ENCODE data around the gene ZNF593OS.

ZNF593OS gene

DNA sequence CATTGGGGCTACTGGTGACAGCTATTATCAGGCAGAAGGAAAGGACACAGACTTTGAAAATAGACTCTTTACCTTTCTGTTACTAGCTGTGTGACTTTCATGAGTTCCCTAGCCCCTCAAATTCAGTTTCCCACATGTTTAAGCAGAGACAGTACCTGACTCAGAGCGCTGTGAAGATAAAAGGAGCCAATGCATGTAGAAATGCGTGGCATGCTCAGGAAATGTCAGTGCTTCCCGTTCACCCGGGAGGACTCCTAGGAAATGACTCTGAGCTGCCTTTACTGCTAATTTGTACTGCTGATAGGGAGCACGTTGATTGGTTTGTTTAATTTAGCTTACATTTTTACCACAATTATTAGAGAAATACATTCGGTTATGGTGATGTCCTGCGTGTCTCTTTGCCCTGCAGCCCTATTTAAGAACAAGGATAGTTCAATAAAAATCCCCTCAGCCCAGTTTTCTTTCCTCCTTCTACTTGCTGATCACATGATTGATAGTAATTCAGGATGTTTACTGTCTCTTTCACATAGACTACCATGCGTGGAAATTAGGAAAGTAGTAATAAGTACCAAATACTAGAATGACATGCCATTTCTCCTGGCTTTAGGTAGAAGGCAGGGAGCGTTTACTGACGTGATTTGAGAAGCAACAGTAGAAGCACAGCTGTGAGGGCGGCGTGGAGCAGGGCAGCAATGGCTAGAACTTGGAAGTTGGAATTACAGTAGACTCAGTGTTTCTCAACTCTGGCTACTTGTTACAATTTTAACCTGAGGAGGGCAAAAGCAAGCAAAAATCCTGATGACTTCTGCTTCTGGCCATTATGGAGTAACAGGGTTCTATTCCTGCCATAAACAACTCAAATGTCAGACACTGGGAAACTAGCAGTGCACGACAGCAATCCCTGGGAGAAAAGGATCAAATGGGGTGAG lies 44.1 kb downstream of the ZNF593OS start:
- peaks cover 60% of the 10 kb centered on the region for H3K4me1 Mint-ChIP-seq (ENCODE audit: low read depth)
- H3K27me3 Mint-ChIP-seq: no peaks in the 10 kb centered on the region
- peaks cover 13% of the 10 kb centered on the region for H3K36me3 Mint-ChIP-seq (ENCODE audit: low read depth)

DNA sequence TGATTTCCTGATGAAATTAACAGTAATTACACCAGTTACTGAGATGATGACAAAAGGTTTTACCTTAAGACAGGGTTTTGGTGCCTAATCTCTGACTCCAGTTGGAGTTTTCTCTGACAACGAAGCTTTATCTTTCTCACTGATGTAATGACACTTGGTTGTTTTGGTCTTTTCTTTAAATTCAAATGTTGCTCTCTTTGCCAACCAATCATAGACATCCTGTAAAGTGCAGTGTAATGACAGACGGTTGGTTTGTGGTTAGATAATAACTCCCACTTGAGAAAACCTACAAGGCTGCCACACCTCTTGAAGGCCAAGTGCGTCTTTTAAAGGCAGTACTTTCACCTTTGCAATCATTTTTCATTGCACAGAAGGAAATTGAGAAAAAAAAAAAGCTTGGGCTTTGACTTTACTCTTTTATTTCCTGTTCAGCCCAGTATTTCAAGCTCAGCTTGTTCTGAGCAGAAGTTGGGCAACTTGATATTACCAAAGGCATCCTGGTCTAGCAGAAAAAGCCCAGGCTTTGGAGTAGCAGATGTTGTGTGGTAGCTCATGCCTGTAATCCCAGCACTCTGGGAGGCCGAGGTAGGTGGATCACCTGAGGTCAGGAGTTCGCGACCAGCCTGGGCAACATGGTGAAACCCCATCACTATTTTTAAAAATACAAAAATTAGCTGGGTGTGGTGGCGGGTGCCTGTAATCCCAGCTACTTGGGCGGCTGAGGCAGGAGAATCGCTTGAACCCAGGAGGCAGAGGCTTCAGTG lies 45.1 kb downstream of the ZNF593OS start:
- Mint-ChIP-seq H3K9me3 (no peaks in the 10 kb centered on the region), H3K27ac (peak overlapping the region; percentile 57), H3K36me3 (ENCODE audit: low read depth) (peaks cover 23% of the 10 kb centered on the region), H3K27me3 (no peaks in the 10 kb centered on the region), H3K4me3 (peak overlapping the region; percentile 67), H3K4me1 (ENCODE audit: low read depth) (peaks cover 64% of the 10 kb centered on the region)

More for the DNA sequence above, 44.1 kb downstream of the ZNF593OS start:
- H3K9me3 Mint-ChIP-seq: no peaks in the 10 kb centered on the region
- peak overlapping the region; percentile 17 for H3K4me3 Mint-ChIP-seq
- H3K27ac Mint-ChIP-seq: peak overlapping the region; percentile 56

DNA sequence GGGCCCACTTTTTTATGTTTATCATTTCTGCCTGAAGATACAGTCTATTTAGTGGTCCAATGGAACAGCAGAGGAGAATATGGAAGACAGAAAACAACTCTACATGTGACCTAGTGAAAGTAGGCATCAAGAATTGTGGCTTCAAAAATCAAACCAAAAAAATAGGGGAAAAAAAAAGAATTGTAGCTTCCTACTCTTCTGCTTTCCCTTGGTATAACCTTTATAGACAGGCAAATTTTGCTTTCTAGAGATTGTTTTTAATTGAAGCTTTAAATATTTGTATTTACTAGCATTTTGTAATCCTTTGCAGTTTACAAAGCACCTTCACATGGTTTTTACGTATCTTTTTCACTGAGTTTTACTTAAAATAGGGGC lies 45.7 kb downstream of the ZNF593OS start:
- Mint-ChIP-seq H3K4me3 (peak overlapping the region; percentile 67), H3K4me1 (ENCODE audit: low read depth) (peaks cover 64% of the 10 kb centered on the region), H3K36me3 (ENCODE audit: low read depth) (peaks cover 23% of the 10 kb centered on the region), H3K27ac (peak overlapping the region; percentile 57), H3K9me3 (no peaks in the 10 kb centered on the region), H3K27me3 (no peaks in the 10 kb centered on the region)

DNA sequence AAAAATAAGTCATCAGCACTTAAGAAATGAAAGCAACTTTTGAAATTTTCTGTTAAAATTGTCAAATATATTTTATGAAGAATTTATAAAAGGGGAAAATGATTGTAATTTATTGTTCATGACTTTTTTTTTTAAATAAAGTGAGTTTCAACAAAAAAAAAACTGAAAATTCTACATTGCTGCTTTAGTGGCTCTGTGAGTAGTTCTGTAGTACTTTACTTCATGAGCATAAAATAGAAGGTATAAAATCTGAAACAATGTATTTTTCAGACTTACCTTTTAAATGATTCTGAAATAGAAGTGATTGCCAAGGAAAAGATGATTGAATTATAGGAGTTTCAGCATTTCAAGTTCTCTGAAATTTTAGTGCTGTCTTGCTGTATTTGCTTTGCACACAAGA lies 46.2 kb downstream of the ZNF593OS start:
- Mint-ChIP-seq H3K4me3 (no peak overlapping the region), H3K36me3 (ENCODE audit: low read depth) (peaks cover 24% of the 10 kb centered on the region), H3K4me1 (ENCODE audit: low read depth) (peaks cover 65% of the 10 kb centered on the region), H3K9me3 (no peaks in the 10 kb centered on the region), H3K27me3 (no peaks in the 10 kb centered on the region), H3K27ac (peak overlapping the region; percentile 57)

DNA sequence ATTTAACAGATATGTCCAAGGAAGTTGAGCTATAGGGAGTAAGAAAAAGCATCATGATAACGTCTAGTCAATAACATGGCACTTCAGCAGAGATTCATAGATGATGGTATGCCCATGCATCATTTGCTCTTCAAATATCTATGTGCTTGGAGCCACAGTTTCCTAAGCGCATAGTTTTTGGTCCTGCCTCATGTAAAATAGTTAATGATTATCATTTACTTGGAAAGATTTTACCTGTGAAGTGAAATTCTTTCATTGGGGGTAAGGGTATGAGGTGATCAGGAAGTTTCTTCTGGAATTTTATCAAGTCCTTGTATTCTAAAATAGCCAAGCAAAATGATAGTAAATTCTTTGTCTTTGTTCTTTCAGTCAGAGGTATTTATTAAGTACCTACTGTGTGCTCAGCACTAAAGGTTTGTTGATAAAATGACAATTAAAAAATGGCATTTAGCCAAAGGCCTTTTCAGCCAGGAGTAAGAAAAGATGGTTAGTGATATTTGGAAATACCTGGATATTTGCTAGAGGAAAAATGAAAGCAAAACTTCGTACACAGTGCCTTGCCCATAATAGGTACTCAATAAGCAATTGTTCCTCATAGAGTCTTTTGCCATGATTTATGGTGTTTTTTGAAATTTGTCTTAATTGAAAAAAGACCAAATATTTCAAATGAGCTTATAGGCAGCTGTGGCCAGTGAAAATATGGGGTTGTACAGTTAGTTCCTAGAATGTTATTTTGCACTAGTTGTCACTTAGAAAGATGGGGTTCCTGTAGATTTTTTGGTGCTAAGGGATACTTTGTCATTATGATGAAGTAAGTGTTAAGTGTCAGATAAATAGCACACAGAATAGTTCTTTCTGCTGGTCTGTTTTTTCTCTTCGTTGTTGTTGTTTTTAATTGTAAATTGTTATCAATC lies 47.0 kb downstream of the ZNF593OS start:
- Mint-ChIP-seq H3K27ac (no peak overlapping the region), H3K9me3 (no peaks in the 10 kb centered on the region), H3K36me3 (ENCODE audit: low read depth) (peaks cover 31% of the 10 kb centered on the region), H3K4me3 (no peak overlapping the region), H3K4me1 (ENCODE audit: low read depth) (peaks cover 72% of the 10 kb centered on the region), H3K27me3 (no peaks in the 10 kb centered on the region)

DNA sequence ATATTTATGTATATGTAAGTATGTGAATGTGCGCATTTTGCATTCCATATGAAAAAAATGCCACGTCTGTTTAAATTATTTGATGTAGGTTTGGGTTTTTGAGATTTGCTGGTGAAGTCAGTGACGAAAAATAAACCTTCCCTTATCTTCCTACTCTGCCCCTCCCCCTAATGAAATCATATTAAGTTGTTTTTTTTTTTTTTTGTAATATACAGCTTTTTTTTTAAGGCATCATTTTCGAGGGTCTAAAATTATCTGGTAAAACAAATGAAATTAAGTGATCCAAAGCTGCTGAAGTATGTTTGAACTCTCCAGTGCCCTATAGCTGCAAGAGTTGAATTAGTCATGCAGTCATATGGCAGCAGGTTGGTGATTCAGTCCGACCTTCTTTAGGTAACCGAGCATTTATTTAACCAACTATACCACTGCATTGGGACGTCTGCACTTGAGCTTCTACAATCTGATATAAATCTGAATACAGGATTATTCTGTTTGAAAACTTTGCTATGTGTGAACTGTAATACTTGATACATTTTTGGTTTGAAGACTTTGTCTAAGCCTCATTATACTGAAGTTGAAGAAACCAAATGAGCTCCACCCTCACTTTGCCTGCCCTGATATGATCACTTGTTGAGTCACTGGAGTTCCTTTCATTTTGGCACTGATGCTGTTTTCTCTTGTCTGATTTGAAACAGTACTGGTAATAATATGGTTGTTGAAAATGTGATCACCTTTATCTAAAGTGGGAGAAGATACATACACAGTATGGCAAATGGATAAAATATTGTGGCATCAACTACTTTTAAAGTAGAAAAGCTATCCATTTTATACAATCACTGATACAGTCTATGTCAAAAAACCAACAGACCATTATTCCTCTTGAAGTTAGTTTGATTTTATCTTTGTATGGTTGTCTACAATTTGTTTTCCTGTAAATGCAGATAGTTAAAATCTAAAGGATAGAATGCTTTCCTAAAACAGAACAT lies 48.4 kb downstream of the ZNF593OS start:
- Mint-ChIP-seq H3K4me3 (peak overlapping the region; percentile 3), H3K9me3 (no peaks in the 10 kb centered on the region), H3K27me3 (no peaks in the 10 kb centered on the region), H3K36me3 (ENCODE audit: low read depth) (peaks cover 42% of the 10 kb centered on the region), H3K27ac (peak overlapping the region; percentile 13), H3K4me1 (ENCODE audit: low read depth) (peaks cover 80% of the 10 kb centered on the region)

DNA sequence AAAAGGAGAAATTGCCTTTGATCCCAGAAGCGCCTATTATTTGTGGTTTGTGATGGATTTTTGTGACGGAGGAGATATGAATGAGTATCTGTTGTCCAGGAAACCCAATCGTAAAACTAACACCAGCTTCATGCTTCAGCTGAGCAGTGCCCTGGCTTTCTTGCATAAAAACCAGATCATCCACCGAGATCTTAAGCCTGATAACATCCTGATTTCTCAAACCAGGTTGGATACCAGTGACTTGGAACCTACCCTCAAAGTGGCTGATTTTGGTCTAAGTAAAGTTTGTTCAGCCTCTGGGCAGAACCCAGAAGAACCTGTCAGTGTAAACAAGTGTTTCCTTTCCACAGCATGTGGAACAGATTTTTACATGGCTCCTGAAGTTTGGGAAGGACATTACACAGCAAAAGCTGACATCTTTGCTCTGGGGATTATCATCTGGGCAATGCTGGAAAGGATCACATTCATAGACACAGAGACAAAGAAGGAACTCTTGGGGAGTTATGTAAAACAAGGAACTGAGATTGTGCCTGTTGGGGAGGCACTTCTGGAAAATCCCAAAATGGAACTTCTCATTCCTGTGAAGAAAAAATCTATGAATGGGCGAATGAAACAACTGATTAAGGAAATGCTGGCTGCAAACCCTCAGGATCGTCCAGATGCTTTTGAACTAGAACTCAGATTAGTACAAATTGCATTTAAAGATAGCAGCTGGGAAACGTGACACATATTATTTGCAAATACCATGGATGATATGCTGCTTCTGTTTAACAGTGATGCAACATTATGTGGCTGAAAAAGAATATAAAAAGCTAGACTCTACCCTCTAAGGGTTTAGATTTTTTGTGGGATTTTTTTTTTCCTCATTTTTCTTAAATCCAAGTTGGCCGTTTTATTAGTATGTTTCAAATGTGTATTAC lies 49.5 kb downstream of the ZNF593OS start:
- H3K27me3 Mint-ChIP-seq: no peaks in the 10 kb centered on the region
- no peak overlapping the region for H3K4me3 Mint-ChIP-seq
- no peaks in the 10 kb centered on the region for H3K9me3 Mint-ChIP-seq
- H3K4me1 Mint-ChIP-seq (ENCODE audit: low read depth): peaks cover 68% of the 10 kb centered on the region
- H3K36me3 Mint-ChIP-seq (ENCODE audit: low read depth): peaks cover 46% of the 10 kb centered on the region
- peak overlapping the region; percentile 38 for H3K27ac Mint-ChIP-seq

DNA sequence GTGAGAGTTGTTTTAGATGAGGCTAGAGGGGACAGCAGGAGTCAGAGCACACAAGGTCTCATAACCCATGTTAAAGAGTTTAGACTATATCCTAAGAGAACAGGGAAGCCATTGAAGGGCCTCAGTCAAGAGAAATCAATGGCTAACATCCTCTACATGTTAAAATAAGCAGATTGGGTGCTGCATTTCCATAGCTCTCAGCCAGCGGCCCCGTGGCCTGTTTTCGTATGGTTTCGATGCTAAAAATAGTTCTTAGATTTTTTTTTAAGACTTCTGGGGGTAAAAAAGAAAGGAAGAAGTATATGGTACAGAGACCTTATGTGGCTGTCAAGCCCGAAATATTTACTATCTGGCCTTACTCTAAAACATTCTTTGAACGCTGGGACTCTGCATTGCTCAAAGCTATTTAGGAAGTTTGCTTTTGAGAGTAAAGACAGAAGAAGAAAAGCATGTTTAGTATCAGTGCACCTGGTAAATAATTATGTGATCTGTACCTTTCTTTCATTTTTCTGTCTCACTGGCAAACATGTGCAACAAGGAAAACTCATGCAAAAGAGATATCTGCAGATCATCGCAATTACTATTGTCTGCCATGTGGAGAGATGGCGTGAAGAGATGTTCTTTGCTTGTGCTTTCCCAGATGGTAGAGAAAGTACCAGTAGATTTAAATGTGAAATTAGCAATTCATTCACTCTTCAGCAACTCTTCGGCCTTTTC lies 51.6 kb downstream of the ZNF593OS start:
- H3K36me3 Mint-ChIP-seq (ENCODE audit: low read depth): peaks cover 47% of the 10 kb centered on the region
- peak overlapping the region; percentile 58 for H3K27ac Mint-ChIP-seq

More for the DNA sequence above, 51.6 kb downstream of the ZNF593OS start:
- H3K9me3 Mint-ChIP-seq: no peaks in the 10 kb centered on the region
- no peak overlapping the region for H3K4me3 Mint-ChIP-seq
- H3K27me3 Mint-ChIP-seq: no peaks in the 10 kb centered on the region
- peaks cover 51% of the 10 kb centered on the region for H3K4me1 Mint-ChIP-seq (ENCODE audit: low read depth)
